ENCODE data around the gene FANCF.

FANCF gene

DNA sequence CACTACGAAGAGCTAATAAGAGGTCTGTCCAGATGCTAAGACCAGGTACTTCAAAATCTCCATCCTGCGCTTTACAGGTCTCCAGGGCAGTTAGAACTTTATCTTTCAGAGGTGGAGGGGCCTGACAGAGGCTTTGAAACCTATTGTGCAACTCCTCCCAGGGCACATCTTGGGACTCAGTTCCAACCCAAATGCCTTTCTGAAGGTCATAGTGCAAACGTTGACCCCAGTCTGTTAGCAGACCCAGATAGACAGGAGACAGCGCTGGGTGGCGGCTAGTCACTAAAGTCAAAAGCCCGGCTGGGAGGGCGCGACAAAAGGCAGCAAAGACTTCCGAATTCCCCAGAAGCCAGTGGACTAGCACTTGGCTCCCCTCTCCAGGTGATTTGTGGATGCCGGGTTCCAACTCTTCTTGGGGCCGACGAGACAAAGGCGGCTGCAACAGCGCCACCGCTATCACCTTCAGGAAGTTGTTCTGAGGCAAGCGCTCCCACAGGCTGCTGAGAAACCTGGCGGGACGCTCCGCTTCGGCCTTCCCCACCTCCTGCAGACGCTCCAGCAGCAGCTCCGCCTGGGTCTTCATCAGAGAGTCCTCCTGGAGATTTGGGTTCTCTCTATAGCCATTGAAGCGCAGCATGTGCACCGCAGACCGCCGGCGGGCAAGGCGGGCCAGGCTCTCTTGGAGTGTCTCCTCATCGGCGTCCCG lies 728 bp downstream of the FANCF start:
- DNase-seq = peak; percentile 48 to 68

DNA sequence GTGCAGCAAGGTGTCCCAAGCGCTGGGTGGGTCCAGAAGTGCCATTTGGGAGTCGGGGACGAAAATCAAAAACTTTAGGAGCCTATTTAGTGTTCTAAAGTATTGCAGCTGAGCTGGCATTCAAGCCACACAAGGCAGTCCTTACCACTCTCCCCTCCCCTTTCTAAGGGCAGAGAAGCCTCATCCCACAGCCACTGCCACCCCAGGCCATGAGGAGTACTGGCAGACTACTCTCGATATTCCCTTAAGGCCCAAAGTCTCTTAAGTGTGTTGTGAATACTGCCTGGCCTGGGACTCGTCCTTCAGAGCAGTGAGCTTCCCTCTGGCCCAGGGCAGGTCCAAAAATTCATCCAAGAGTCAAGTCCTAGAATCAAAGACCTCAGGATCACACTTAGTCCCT lies 7.8 kb downstream of the FANCF start:
- no peak for DNase-seq

DNA sequence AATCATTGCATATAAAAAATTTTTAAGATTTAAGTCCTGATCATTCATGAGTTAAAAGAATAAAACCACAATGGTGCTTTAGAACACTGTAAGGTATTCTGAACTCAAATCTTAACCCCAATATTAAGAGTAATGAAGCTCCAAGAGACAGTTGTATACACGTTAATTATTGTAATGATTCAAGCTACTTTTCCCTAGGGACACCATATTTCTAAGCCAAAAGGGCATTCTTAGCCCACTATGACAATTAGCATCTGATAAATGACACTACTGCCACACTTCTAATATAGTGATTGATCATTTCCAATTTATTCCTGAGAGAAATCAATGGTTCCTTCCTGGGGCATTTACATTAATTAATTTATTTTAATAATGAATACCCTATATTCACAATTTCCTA lies 21.7 kb downstream of the FANCF start:
- no peak for DNase-seq

DNA sequence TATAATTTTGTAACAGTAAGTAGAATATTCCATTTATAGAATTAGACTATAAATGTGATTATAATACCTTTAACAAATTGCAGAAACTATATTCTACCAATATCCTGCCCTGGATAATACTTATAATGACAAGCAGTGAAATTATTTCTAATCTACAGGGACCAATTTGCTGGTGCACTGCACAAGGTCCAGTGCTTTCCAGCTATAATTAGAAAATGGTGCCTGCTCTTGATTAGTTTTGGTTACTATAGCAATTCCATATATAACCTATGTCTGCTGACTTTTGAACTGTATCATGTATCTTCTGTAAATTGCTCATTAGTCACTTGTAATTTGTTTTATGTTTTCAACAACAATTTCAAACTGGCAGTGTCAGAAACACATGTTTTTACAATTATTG lies 23.1 kb downstream of the FANCF start:
- no peak for DNase-seq

DNA sequence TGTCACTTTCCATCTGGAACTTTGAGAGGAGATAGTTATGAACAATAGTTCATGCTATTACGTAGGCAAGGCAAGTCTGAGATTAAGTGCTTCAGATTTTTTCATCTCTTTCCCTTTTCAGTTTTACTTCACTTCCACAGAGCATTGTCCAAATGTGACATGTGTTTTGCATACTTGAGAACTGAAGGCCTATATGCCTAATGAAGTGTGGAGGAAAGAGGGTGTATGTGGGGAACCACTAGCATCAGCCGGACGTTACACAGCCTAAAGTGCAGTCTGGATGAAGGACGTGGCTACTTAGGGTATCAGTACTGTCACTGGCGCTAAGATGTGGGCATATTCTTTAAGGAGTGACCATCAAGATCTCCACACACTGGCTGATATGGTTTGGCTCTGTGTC lies 26.2 kb downstream of the FANCF start:
- DNase-seq = no peak

DNA sequence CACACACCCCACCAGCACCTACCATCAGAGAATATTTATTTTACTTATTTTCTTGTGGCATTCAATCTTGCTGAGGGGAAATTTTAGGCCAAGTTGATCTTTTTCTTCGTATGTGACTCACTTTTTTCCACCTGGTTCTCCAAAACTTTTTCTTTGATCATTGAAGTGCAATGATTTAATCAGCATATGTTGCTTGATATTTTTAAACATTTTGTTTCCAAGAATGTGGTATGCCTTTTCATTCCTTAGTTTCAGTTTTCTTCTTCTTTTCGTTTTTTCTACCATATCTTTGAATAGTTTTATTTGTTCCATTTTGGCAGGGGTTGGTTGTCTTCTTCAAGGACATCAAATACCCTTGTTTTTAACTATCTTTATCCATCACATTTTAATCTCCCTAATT lies 28.6 kb downstream of the FANCF start:
- DNase-seq = no peak

DNA sequence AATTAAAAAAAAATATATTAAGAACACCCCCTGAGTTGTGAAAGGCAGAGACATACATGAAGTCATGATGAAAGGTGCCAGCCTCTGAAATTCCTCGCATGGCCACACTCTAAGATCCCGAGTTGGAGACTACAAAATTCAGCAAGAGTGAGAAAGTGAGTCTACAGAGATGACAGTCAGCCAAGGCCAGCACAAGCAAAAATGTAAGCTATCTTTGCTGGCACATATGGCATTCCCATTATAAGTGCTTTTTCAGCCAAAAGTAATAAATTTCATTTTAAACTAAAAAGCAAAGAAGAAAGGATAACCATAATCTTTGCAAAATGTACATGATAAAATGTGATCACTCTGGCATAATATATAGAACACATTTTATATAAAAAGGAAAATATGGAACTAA lies 40.6 kb downstream of the FANCF start:
- no peak for DNase-seq

DNA sequence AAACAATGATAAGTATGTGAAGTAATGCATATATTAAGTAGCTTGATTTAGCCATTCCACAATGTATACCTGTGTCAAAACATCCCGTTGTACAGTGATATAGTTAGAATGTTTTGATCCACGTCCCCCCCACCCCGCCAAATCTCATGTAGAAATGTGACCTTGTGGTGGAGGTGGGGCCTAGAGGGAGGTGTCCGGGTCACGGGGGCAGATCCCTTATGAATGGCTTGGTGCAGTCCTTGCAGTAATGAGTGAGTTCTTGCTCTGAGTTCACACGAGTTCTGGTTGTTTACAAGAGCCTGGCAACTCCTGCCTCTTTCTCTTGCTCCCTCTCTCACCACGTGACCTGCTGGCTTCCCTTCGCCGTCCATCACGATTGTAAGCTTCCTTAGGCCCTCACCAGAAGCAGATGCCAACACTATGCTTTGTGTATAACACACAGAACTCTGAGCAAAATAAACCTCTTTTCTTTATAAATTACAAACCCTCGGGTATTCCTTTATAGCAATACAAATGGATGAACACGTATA lies 41.6 kb downstream of the FANCF start:
- no peak for DNase-seq

DNA sequence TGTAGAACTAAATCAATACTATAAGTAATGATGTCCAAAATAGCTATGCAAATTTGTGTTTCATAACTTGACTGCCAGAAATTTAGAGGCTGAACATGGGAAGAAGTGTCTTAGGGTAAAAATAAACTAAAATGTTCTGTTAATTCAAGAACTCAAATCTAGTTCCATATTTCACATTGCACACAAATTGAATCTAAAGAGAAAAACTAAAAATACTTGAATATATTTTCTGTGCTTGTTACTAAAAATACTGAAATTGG lies 43.5 kb downstream of the FANCF start:
- DNase-seq = no peak

DNA sequence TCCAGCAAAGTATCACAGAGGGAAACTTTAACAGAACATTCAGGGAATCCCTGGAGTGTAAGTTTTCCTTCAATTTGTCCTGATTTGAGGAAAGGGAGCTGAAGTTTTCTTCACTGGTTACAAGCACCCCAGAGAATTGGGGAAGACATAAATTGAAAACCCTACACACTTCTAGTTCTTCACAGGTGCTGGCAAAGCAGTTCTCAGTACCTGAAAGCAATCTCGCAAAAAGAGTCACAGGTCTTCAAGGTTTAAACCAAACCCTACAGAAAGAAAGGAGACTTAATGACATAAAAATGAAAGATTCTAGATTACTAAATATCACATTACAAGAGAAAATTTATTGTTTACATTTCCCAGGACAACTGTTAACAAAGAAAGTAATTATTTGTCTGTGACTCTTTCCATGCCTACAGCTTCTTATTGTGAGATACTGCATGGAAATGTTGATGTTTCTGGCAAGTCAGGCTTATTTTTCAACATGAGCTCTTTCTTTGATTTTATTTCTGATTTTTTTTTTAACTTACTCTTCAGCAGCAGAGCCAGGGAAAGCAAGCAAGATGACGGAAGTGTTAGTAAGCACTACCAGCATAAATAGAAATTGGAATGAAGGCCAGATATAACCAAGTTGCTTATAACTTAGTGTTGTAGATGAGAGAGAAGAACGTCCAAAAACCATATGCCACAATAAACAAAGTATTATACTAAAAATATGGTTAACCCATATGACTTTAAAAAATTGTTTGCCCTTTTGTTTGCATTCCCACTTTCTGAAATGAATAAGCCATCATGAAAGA lies 44.1 kb downstream of the FANCF start:
- no peak for DNase-seq

DNA sequence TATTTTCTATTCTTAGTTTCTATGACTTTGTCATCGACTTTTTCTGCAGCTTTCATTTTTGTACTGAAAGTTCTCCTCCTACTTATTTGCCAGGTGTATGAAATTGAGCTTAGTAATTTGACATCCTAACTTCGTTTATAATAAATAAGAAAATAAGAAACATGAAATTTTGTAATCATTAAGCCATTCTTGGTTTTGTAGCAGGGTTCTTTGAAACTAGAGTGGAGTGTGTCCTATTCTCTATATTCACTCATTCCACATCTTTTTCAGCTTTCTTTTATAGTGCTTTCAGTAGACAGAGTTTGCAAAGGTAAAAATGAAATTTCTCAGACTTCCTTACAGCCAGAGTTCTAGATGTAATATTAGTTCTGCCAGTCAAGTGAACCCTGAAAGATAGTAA lies 47.8 kb downstream of the FANCF start:
- DNase-seq = no peak

All from CD4-positive, alpha-beta T cell treated with Interferon alpha-2 for 1 hour (primary cell).